Endothelial cell (in vitro differentiated cells): Measurements from ENCODE around the gene UPF3A. TPM values are rescaled to one million over a fixed set of nuclear protein-coding genes. Genes with fewer than 3 reads are reported as not detected.
"Not testable (repeated sequence)": the region's sequence is repeated elsewhere in the genome, so short reads cannot be mapped to it uniquely, and the experiment has no call there.

Source experiments
- DNase-seq: peaks from one replicate; pipeline ENCODE4 v3.0.0; 2021; ENCODE audit warnings: low spot score
- H3K27ac Mint-ChIP-seq: one replicate; pipeline ENCODE4 v1.8.0; 2021; ENCODE audit warnings: mixed read lengths, inconsistent platforms; ENCODE audit not compliant: unreplicated experiment
- H3K27me3 Mint-ChIP-seq: one replicate; pipeline ENCODE4 v1.8.0; 2021; ENCODE audit warnings: mild to moderate bottlenecking, moderate library complexity, mixed read lengths, inconsistent platforms; ENCODE audit not compliant: unreplicated experiment
- H3K36me3 Mint-ChIP-seq: one replicate; pipeline ENCODE4 v1.8.0; 2021; ENCODE audit warnings: mild to moderate bottlenecking, low read depth, mixed read lengths, inconsistent platforms; ENCODE audit not compliant: unreplicated experiment
- H3K4me1 Mint-ChIP-seq: one replicate; pipeline ENCODE4 v1.8.0; 2021; ENCODE audit warnings: mild to moderate bottlenecking, mixed read lengths, inconsistent platforms; ENCODE audit not compliant: unreplicated experiment
- H3K4me3 Mint-ChIP-seq: one replicate; pipeline ENCODE4 v1.8.0; 2021; ENCODE audit warnings: mild to moderate bottlenecking, mixed read lengths, inconsistent platforms; ENCODE audit not compliant: unreplicated experiment
- H3K9me3 Mint-ChIP-seq: one replicate; pipeline ENCODE4 v1.8.0; 2021; ENCODE audit warnings: mixed read lengths, inconsistent platforms; ENCODE audit not compliant: unreplicated experiment
- total RNA-seq: library from RNA; stranded (reverse); fragmentation: NEBNext Ultra II Directional; extraction: Animal tissue kit (Norgen Biotek cat#: 25700); gene quantifications from one replicate; pipeline ENCODE4 v1.2.1, GENCODE V29; 2021; ENCODE audit not compliant: unreplicated experiment
- TF ChIP-seq, protein P1 (sequence below): fragments of 200-600 bp; sonication (generic); IDR thresholded peaks from one replicate; pipeline ENCODE4 v1.5.0; 2021; ENCODE audit warnings: antibody characterized with exemption; ENCODE audit not compliant: unreplicated experiment

The UPF3A gene
- total RNA-seq, 1 donor from 2014 or later = 61.6 TPM

GRCh38 chr13:114328034-114328433 is 46.6 kb downstream of the UPF3A start:
- H3K4me3 Mint-ChIP-seq = no peak overlapping the region
- H3K27me3 Mint-ChIP-seq = no peaks in the 10 kb centered on the region
- H3K36me3 Mint-ChIP-seq = peaks cover 20% of the 10 kb centered on the region
- no peak overlapping the region for H3K27ac Mint-ChIP-seq
- no peaks in the 10 kb centered on the region for H3K4me1 Mint-ChIP-seq
- no peak for DNase-seq
- no peaks in the 10 kb centered on the region for H3K9me3 Mint-ChIP-seq
- TF ChIP-seq, protein P1, sequence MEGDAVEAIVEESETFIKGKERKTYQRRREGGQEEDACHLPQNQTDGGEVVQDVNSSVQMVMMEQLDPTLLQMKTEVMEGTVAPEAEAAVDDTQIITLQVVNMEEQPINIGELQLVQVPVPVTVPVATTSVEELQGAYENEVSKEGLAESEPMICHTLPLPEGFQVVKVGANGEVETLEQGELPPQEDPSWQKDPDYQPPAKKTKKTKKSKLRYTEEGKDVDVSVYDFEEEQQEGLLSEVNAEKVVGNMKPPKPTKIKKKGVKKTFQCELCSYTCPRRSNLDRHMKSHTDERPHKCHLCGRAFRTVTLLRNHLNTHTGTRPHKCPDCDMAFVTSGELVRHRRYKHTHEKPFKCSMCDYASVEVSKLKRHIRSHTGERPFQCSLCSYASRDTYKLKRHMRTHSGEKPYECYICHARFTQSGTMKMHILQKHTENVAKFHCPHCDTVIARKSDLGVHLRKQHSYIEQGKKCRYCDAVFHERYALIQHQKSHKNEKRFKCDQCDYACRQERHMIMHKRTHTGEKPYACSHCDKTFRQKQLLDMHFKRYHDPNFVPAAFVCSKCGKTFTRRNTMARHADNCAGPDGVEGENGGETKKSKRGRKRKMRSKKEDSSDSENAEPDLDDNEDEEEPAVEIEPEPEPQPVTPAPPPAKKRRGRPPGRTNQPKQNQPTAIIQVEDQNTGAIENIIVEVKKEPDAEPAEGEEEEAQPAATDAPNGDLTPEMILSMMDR = no peak

DNA sequence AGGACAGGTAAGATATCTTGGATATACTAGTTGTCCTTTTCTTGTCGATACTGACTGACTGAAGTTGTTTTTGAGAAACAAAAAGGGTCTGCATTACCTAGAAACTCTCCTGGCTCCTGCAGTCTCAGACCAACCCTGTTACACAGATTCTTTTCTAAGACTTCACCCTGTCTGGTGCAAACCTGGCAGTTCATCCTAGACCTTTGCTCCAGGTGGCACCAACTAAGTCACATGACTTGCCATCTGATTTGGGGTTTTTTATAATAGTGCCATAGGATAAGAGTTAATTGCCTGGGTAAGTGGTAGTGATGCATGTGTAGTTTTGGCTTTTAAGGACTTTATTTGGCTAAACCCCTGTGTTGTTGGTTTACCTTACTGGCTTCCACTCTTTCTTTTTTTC is 47.2 kb downstream of the UPF3A start:
- TF ChIP-seq, protein P1 = no peak
- H3K27me3 Mint-ChIP-seq = no peaks in the 10 kb centered on the region
- H3K9me3 Mint-ChIP-seq = no peaks in the 10 kb centered on the region
- no peak overlapping the region for H3K27ac Mint-ChIP-seq
- no peaks in the 10 kb centered on the region for H3K4me1 Mint-ChIP-seq
- DNase-seq = no peak
- H3K4me3 Mint-ChIP-seq = no peak overlapping the region
- H3K36me3 Mint-ChIP-seq = peaks cover 19% of the 10 kb centered on the region

GRCh38 chr13:114330086-114330485 is 48.7 kb downstream of the UPF3A start:
- Mint-ChIP-seq H3K4me1 (no peaks in the 10 kb centered on the region), H3K27ac (no peak overlapping the region), H3K4me3 (no peak overlapping the region), H3K9me3 (no peaks in the 10 kb centered on the region), H3K36me3 (peaks cover 6% of the 10 kb centered on the region), H3K27me3 (no peaks in the 10 kb centered on the region)
- DNase-seq = no peak
- TF ChIP-seq, protein P1 = no peak

- not testable (repeated sequence) for H3K27ac Mint-ChIP-seq, H3K4me3 Mint-ChIP-seq, DNase-seq, H3K4me1 Mint-ChIP-seq, H3K27me3 Mint-ChIP-seq, H3K36me3 Mint-ChIP-seq, H3K9me3 Mint-ChIP-seq
These were observed 52.5 kb downstream of the UPF3A start for GRCh38 chr13:114333881-114334280.

DNA sequence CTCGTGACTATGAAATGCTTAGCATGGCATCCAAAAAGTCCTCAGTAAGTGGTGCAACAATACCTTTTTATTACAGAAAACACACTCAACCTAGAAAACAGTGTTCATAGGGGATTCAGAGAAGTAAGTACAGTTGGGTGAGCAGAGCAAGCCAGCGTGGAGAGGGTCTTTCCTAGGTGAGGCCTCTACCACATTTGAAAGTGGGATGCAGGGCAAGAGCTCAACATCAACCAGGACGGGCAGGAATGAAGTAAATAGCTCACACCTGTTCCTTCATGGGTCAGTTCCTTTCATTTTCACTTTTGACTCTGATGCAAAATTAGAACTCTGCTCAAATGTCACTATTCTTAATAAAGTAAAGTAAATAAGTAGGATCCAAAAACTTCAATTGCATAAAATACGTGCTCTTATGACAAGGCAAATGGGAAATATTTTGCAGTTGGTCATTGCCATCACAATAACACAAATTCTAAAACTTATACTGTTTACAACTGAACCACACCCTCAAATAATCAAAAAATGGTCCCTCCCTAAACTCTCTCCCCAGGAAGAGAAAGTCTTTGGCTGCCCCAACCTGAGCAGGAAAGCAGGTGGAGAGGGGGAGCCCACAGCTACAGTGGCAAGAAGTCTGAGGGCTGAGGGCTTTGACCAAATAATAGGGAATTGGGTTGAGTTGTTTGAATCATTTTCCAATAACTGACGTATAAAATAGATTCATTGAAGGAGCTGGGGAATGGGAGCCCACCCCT is 53.1 kb downstream of the UPF3A start:
- Mint-ChIP-seq H3K4me3 (no peak overlapping the region), H3K36me3 (no peaks in the 10 kb centered on the region), H3K27ac (no peak overlapping the region), H3K4me1 (no peaks in the 10 kb centered on the region), H3K9me3 (no peaks in the 10 kb centered on the region), H3K27me3 (no peaks in the 10 kb centered on the region)
- TF ChIP-seq, protein P1 = no peak
- no peak for DNase-seq

DNA sequence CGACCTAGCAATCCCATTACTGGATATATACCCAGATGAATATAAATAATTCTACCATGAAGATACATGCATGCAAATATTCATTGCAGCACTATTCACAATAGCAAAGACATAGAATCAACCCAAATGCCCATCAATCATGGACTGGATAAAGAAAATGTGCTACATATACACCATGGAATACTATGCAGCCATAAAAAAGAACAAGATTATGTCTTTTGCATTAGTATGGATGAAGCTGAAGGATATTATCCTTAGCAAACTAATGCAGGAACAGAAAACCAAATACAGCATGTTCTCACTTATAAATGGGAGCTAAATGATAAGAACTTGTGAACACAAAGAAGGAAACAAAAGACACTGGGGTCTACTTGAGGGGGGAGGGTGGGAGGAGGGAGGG is 55.1 kb downstream of the UPF3A start:
- not testable (repeated sequence) for H3K4me3 Mint-ChIP-seq, H3K4me1 Mint-ChIP-seq

More for the DNA sequence above, 55.1 kb downstream of the UPF3A start:
- not testable (repeated sequence) for H3K27ac Mint-ChIP-seq, DNase-seq, H3K27me3 Mint-ChIP-seq, H3K36me3 Mint-ChIP-seq, H3K9me3 Mint-ChIP-seq
